ENCODE measurements around the gene BCL2L2.

The BCL2L2 gene

DNA sequence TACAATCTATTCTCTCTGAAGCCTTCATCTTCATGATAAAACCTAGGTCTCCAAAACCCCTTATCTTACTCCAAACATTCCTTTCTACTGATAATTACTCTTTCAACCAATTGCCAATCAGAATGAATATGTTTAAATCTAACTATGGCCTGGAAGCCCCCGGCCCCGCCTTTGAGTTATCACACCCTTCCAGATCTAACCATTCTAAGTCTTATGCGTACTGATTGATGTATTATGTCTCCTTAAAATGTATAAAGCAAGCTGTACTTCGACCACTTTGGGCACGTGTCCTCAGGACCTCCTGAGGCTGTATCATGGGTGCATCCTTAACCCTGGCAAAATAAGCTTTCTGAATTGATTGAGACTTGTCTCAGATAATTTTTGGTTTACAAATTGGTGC is 29.0 kb downstream of the BCL2L2 start:
- Histone ChIP-seq H3K27me3 (ENCODE audit: control insufficient read depth in 1 of 2, insufficient read depth in 2 of 2, low read length in 2 of 2) (no peaks in the 10 kb centered on the region), H3K4me3 (ENCODE audit: low read depth in 1 of 2, low read length in 2 of 2) (no peak overlapping the region), H3K27ac (ENCODE audit: low read depth, low read length) (no peak overlapping the region), H3K9me3 (ENCODE audit: low read length) (no peaks in the 10 kb centered on the region), H3K4me1 (ENCODE audit: insufficient read depth, low read length) (no peaks in the 10 kb centered on the region), H3K36me3 (ENCODE audit: insufficient read depth, low read length) (no peaks in the 10 kb centered on the region), H3K9ac (ENCODE audit: low read length) (no peak overlapping the region)

DNA sequence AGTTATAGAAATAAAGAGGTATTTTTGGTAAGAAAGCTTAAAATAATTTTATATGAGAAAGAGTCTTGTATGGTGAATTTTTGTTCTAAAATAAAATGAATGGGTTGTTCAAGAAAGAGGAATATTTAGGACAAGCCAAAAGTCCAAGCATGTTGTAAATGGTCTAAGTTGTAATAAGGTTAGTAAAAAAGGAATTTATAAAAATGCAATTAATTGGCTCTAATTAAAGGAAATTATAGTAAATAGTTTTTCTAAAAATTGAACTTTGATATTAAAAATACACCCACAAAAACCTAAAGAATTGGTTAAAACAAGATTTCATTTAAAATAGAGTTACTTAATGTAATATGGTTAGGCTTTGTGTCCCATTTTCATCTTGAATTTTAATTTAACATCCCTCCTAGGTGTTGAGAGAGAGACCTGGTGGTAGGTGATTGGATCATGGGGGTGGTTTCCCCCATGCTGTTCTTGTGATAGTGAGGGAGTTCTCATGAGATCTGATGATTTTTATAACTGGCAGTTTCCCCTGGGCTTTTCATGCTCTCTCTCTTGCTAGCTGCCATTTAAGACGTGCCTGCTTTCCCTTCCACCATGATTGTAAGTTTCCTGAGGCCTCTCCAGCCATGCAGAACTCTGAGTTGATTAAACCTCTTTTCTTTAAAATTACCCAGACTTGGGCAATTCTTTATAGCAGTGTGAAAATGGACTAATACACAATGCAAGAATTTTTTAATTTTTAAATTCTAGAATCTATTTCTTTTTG is 33.1 kb downstream of the BCL2L2 start:
- no peaks in the 10 kb centered on the region for H3K4me1 ChIP-seq (ENCODE audit: insufficient read depth, low read length)
- no peak overlapping the region for H3K4me3 ChIP-seq (ENCODE audit: low read depth in 1 of 2, low read length in 2 of 2)
- no peak overlapping the region for H3K27ac ChIP-seq (ENCODE audit: low read depth, low read length)
- H3K36me3 ChIP-seq (ENCODE audit: insufficient read depth, low read length), result no peaks in the 10 kb centered on the region
- no peaks in the 10 kb centered on the region for H3K9me3 ChIP-seq (ENCODE audit: low read length)
- no peaks in the 10 kb centered on the region for H3K27me3 ChIP-seq (ENCODE audit: control insufficient read depth in 1 of 2, insufficient read depth in 2 of 2, low read length in 2 of 2)
- no peak overlapping the region for H3K9ac ChIP-seq (ENCODE audit: low read length)

DNA sequence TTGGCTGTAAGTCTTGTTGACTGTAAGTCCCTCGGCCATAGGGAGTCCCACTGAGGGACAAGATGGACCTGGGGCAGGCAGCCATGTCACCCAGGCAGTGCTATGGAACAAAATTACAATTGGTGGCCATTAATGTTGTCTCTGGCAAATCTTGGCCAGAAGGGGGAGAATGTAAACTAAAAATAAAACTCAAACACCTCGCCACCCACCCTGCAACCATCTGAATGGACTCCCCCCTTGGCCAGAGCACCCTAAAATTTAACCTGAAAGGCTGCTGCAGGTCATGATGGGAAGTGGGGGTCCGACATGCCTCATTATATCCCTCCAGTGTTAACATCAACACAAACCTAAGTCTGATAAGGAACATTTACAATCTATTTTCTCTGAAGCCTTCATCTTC is 37.8 kb downstream of the BCL2L2 start:
- no peaks in the 10 kb centered on the region for H3K27me3 ChIP-seq (ENCODE audit: control insufficient read depth in 1 of 2, insufficient read depth in 2 of 2, low read length in 2 of 2)
- no peak overlapping the region for H3K4me3 ChIP-seq (ENCODE audit: low read depth in 1 of 2, low read length in 2 of 2)
- no peaks in the 10 kb centered on the region for H3K9me3 ChIP-seq (ENCODE audit: low read length)
- no peak overlapping the region for H3K9ac ChIP-seq (ENCODE audit: low read length)
- H3K36me3 ChIP-seq (ENCODE audit: insufficient read depth, low read length), result no peaks in the 10 kb centered on the region
- H3K27ac ChIP-seq (ENCODE audit: low read depth, low read length), result no peak overlapping the region
- H3K4me1 ChIP-seq (ENCODE audit: insufficient read depth, low read length), result no peaks in the 10 kb centered on the region

DNA sequence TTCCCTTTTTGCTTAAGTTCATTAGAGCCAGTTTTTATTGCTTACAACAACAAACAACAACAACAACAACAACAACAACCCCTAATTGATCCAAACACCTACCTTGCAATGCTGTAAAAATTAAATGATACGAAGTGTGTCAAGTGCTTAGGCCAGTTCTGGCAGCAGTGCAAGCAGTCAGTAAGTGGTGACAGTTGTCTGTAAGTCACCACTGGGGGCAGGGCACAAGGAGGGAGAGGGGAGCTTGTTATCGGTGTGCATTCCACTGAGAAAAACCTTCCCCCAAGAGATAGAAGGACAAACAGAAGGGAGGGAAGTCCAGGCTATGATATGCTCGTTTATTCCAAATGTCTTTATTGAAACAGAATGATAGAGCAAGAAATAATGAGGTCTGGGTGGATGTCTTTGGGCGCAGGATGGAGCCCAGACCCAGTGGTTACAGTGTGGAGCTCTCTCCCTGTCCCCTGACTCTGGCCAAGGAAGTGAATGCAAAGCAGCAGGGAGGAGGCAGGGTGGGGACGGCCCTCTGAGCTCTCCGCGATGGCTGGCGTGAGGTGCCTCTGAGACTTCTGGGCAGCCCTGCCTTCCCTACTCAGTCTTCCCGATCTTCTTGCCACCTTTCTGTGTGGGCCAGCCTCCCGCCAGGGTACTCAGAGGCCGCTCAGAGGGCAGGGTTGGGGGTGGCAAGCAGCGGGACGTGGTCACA is 39.5 kb downstream of the BCL2L2 start:
- H3K36me3 ChIP-seq (ENCODE audit: insufficient read depth, low read length), result no peaks in the 10 kb centered on the region
- no peak overlapping the region for H3K4me3 ChIP-seq (ENCODE audit: low read depth in 1 of 2, low read length in 2 of 2)
- H3K27me3 ChIP-seq (ENCODE audit: control insufficient read depth in 1 of 2, insufficient read depth in 2 of 2, low read length in 2 of 2), result no peaks in the 10 kb centered on the region
- no peaks in the 10 kb centered on the region for H3K4me1 ChIP-seq (ENCODE audit: insufficient read depth, low read length)
- H3K27ac ChIP-seq (ENCODE audit: low read depth, low read length), result no peak overlapping the region
- no peak overlapping the region for H3K9ac ChIP-seq (ENCODE audit: low read length)
- H3K9me3 ChIP-seq (ENCODE audit: low read length), result no peaks in the 10 kb centered on the region

DNA sequence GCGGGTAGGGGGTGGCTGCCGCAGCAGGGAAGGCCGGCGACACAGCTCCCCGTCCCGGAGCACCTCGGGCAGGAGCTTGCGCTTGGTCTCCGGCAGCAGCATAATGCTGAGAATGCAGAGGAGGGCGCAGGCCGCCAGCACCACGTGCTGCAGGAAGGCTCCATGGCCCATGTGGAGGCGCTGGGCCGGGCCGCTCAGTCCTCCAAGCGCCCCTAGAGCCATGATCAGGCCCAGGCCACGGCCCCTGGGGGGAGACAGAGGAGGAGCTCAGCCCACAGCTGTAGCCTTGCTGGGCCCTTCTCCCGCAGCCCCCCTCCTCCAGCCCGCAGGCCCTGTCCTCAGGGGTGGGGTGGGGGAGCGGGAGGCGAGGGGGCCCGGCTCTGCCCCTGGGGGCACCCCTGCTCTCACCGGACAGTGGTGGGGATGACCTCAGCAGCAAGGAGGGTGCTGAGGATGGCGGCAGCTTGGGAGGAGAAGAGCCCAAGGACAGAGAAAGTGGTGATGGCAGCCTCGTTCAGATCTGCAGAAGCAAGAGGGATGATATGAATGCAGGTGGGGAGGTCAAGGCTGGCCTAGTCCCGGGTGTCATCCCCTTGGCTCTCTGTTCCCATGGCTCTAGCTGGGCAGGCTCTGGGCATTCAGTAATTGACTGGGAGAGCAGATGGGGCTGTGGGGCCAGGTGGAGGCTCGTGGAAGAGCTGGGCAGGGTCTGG is 40.2 kb downstream of the BCL2L2 start:
- Histone ChIP-seq H3K36me3 (ENCODE audit: insufficient read depth, low read length) (no peaks in the 10 kb centered on the region), H3K27ac (ENCODE audit: low read depth, low read length) (no peak overlapping the region), H3K9me3 (ENCODE audit: low read length) (no peaks in the 10 kb centered on the region), H3K4me1 (ENCODE audit: insufficient read depth, low read length) (peaks cover 5% of the 10 kb centered on the region), H3K9ac (ENCODE audit: low read length) (no peak overlapping the region), H3K27me3 (ENCODE audit: control insufficient read depth in 1 of 2, insufficient read depth in 2 of 2, low read length in 2 of 2) (no peaks in the 10 kb centered on the region), H3K4me3 (ENCODE audit: low read depth in 1 of 2, low read length in 2 of 2) (no peak overlapping the region)

DNA sequence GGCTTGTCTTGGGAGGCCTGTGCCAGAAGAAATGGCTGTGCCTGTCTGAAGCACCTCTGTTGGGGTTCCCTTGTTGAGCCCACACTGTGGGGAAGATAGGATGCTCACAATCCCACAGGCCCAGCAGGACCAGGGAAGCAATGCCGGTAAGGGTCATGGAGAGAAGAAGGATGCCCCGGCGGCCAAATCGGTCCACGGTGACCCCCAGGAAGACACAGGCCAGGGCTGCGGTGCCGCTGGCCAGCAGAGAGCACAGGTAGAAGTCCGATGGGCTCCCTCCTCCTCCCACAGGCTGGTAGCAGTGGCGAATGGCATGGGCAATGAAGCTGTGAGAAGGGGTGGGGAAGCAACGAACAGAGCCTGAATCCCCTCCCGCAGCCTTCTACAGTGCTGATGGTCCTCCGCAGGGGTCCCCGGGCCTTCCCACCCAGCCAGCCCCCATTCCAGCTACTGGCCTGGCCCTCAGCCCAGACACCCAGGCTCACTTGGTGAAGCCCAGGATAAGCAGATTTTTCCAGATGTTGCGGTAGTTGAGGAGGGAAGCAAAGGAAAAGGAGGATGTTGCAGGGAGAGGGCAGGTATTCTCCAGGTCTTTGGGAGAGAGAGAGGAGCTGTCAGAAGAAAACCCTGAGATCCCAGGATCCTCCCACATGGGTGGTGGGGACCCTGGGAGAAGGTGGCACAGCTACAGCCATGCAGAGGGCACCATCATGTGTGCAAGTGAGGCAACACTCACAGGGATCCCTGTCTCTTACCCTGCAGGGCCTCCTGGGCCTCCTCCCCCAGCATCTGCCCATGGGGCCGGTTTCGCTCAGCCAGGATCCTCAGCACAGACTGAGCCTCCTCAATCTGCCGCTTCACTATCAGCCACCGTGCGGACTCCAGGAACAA is 41.0 kb downstream of the BCL2L2 start:
- no peak overlapping the region for H3K9ac ChIP-seq (ENCODE audit: low read length)

DNA sequence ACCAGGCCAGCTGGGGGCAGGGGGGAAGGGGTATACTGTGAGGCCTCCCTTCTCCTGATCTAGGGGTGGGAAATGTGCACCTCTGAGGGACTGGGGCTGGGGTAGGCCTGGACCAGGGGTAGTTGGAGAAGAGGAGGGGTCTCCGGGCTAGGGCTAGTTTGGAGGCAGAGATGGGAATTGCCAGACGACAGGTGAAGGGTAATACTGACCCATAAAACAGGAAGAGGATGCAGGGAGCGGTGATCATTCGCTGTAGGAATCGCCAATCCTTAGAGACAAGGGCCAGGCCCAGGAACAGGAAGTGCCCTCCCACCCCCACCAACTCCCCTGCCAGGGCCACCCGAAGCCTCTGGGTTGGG is 41.6 kb downstream of the BCL2L2 start:
- Histone ChIP-seq H3K4me1 (ENCODE audit: insufficient read depth, low read length) (peaks cover 10% of the 10 kb centered on the region), H3K27me3 (ENCODE audit: control insufficient read depth in 1 of 2, insufficient read depth in 2 of 2, low read length in 2 of 2) (no peaks in the 10 kb centered on the region), H3K4me3 (ENCODE audit: low read depth in 1 of 2, low read length in 2 of 2) (no peak overlapping the region), H3K9ac (ENCODE audit: low read length) (no peak overlapping the region), H3K9me3 (ENCODE audit: low read length) (no peaks in the 10 kb centered on the region), H3K36me3 (ENCODE audit: insufficient read depth, low read length) (no peaks in the 10 kb centered on the region), H3K27ac (ENCODE audit: low read depth, low read length) (no peak overlapping the region)

More for the DNA sequence above, 41.0 kb downstream of the BCL2L2 start:
- no peaks in the 10 kb centered on the region for H3K27me3 ChIP-seq (ENCODE audit: control insufficient read depth in 1 of 2, insufficient read depth in 2 of 2, low read length in 2 of 2)
- H3K9me3 ChIP-seq (ENCODE audit: low read length), result no peaks in the 10 kb centered on the region
- H3K4me3 ChIP-seq (ENCODE audit: low read depth in 1 of 2, low read length in 2 of 2), result no peak overlapping the region
- H3K27ac ChIP-seq (ENCODE audit: low read depth, low read length), result no peak overlapping the region
- H3K36me3 ChIP-seq (ENCODE audit: insufficient read depth, low read length), result no peaks in the 10 kb centered on the region
- H3K4me1 ChIP-seq (ENCODE audit: insufficient read depth, low read length), result peaks cover 6% of the 10 kb centered on the region

DNA sequence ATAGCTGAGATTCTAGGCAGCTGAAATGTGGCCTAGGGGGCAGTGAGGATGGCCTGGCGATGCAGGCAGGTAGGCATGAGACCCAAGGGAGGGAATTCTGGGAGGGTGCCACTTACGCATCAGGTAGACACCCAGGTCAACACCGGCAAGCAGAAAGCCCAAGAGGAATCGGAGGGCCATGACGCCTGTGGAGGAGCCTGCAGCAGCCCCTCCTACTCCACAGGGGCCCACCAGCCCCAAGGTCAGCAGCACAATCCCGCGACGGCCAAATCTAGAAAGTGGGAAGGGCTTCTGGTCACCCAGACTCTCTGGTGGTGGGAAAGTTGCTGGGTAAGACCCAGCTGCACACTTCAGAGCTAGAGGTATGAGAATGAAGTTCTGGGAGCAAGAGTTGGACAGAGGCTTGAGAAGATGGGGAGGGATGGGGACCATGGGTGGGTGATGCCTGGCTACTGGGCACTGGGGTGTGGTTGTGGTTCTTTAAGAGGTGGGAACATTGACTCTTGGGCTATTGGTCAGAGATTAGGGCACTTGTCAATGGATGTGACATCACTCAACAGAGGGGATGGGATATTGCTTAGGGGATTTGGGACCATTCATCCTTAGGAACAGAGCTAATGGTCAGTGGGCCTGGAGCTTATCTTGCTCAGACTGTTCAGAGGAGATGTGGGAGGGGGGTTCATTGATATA is 42.7 kb downstream of the BCL2L2 start:
- H3K4me3 ChIP-seq (ENCODE audit: low read depth in 1 of 2, low read length in 2 of 2), result no peak overlapping the region
- H3K36me3 ChIP-seq (ENCODE audit: insufficient read depth, low read length), result no peaks in the 10 kb centered on the region
- no peaks in the 10 kb centered on the region for H3K27me3 ChIP-seq (ENCODE audit: control insufficient read depth in 1 of 2, insufficient read depth in 2 of 2, low read length in 2 of 2)
- peaks cover 12% of the 10 kb centered on the region for H3K4me1 ChIP-seq (ENCODE audit: insufficient read depth, low read length)
- no peaks in the 10 kb centered on the region for H3K9me3 ChIP-seq (ENCODE audit: low read length)
- no peak overlapping the region for H3K27ac ChIP-seq (ENCODE audit: low read depth, low read length)
- no peak overlapping the region for H3K9ac ChIP-seq (ENCODE audit: low read length)

DNA sequence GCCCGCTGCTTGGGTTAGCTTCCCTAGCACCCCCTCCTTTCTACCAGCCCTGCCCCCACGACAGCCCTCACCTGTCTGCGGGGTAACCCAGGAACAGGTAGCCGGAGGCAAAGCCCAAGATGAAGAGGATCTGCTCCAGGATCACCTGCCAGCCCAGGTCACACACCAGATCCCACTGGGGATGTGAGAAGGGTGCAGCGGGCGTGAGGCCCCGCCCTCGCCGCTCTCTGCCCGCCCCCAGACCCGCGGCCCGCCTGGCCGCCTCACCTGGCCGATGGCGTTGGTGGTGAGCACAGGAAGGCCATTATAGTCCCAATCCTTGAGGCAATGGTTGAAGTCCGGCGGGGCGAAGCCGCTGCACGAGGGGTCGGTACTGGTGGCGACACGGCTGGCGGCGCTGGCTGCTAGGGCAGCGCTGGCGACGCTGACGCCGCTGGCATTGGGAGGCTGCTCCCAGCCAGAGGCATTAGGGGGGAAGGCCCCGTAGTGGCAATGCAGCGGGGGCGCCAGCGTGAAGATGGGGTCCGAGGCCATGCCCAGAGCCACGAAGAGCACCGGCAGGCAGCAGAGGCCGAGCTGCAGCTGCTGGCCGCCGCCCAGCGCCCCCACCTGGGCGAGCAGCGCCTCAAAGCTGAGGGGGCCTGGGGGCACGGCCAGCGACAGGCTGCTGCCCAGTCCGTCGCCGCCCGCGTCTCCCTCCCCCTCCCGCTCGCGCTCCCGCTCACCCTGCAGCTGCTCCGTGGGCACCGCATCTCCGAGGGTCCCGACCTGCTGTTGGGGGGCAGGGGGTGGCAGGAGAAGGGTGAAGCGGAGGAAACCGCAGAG is 45.3 kb downstream of the BCL2L2 start:
- H3K27me3 ChIP-seq (ENCODE audit: control insufficient read depth in 1 of 2, insufficient read depth in 2 of 2, low read length in 2 of 2), result no peaks in the 10 kb centered on the region
- no peaks in the 10 kb centered on the region for H3K9me3 ChIP-seq (ENCODE audit: low read length)
- H3K36me3 ChIP-seq (ENCODE audit: insufficient read depth, low read length), result peaks cover 6% of the 10 kb centered on the region
- H3K27ac ChIP-seq (ENCODE audit: low read depth, low read length), result peak overlapping the region; percentile 75
- no peak overlapping the region for H3K9ac ChIP-seq (ENCODE audit: low read length)
- H3K4me1 ChIP-seq (ENCODE audit: insufficient read depth, low read length), result peaks cover 12% of the 10 kb centered on the region
- peak overlapping the region; percentile 65 to 76 for H3K4me3 ChIP-seq (ENCODE audit: low read depth in 1 of 2, low read length in 2 of 2)
